Calu3 (cell line): Measurements from ENCODE around the gene TK2. TPM values are rescaled to one million over a fixed set of nuclear protein-coding genes. Genes with fewer than 3 reads are reported as not detected.

Experiments
- BruUV-seq: library from RNA; stranded (reverse); fragments of 400-500 nt; replicated peaks from 2 replicates; lab custom pipeline; 2021; lab: Mats Ljungman, UMichigan
- CTCF ChIA-PET: fragments of 300-600 bp; sonication (Branson Sonifier 250); formaldehyde crosslinking; loops from one replicate; lab custom pipeline; 2022; ENCODE audit warnings: antibody characterized with exemption; lab: Charles Lee
- DNase-seq: peaks from one replicate; pipeline ENCODE4 v3.0.0; 2022
- H3K27ac Mint-ChIP-seq: one replicate; pipeline ENCODE4 v1.8.0; 2022; ENCODE audit warnings: mixed read lengths; ENCODE audit not compliant: unreplicated experiment
- H3K27me3 Mint-ChIP-seq: one replicate; pipeline ENCODE4 v1.8.0; 2022; ENCODE audit warnings: mixed read lengths; ENCODE audit not compliant: unreplicated experiment
- H3K36me3 Mint-ChIP-seq: one replicate; pipeline ENCODE4 v1.8.0; 2022; ENCODE audit warnings: mild to moderate bottlenecking, moderate library complexity, mixed read lengths; ENCODE audit not compliant: insufficient read depth, unreplicated experiment
- H3K4me1 Mint-ChIP-seq: one replicate; pipeline ENCODE4 v1.8.0; 2022; ENCODE audit warnings: mild to moderate bottlenecking, low read depth, mixed read lengths; ENCODE audit not compliant: unreplicated experiment
- H3K4me3 Mint-ChIP-seq: one replicate; pipeline ENCODE4 v1.8.0; 2022; ENCODE audit warnings: mild to moderate bottlenecking, low read depth, moderate library complexity, mixed read lengths; ENCODE audit not compliant: unreplicated experiment
- H3K9me3 Mint-ChIP-seq: one replicate; pipeline ENCODE4 v1.8.0; 2022; ENCODE audit warnings: low read depth, mixed read lengths; ENCODE audit not compliant: unreplicated experiment
- CTCF ChIP-seq: fragments of 200-600 bp; IDR thresholded peaks from one replicate; pipeline ENCODE4 v1.8.0; 2022; ENCODE audit warnings: antibody characterized with exemption; ENCODE audit not compliant: unreplicated experiment
- intact Hi-C: fragments of 100-400 bp; cut with micrococcal nuclease; formaldehyde crosslinking; loops from one replicate; pipeline ENCODE4 v1.10.0; 2022; ENCODE audit not compliant: unreplicated experiment
- total RNA-seq: library from RNA; stranded (reverse); gene quantifications from 2 replicates; pipeline ENCODE4 v1.2.3, GENCODE V29; 2022

Gene TK2
- total RNA-seq, 1 experiment from 2014 or later: 53.2 TPM

GRCh38 chr16:66529475-66529874 lies 20.4 kb downstream of the TK2 start:
- no peak for DNase-seq
- Mint-ChIP-seq H3K4me1 (no peaks in the 10 kb centered on the region), H3K27me3 (no peaks in the 10 kb centered on the region), H3K4me3 (no peak overlapping the region), H3K27ac (no peak overlapping the region), H3K36me3 (peaks cover 25% of the 10 kb centered on the region), H3K9me3 (no peaks in the 10 kb centered on the region)
- no TSS peak for BruUV-seq
- TF ChIP-seq CTCF: no peak
- CTCF ChIA-PET: no interaction called here
- intact Hi-C loops: no loop called here

- BruUV-seq: no TSS peak
- CTCF ChIA-PET: no interaction called here
- Mint-ChIP-seq H3K27ac (no peak overlapping the region), H3K4me1 (no peaks in the 10 kb centered on the region), H3K4me3 (no peak overlapping the region), H3K9me3 (no peaks in the 10 kb centered on the region), H3K36me3 (peaks cover 30% of the 10 kb centered on the region), H3K27me3 (no peaks in the 10 kb centered on the region)
- no peak for TF ChIP-seq CTCF
- no peak for DNase-seq
- intact Hi-C loops: no loop called here
Observed at GRCh38 chr16:66528294-66528693, 21.6 kb downstream of the TK2 start.

- H3K36me3 Mint-ChIP-seq: peaks cover 38% of the 10 kb centered on the region
- no peak for DNase-seq
- peaks cover 22% of the 10 kb centered on the region for H3K4me1 Mint-ChIP-seq
- H3K9me3 Mint-ChIP-seq: no peaks in the 10 kb centered on the region
- no peak overlapping the region for H3K27ac Mint-ChIP-seq
- intact Hi-C loops: no loop called here
- H3K4me3 Mint-ChIP-seq: no peak overlapping the region
- no TSS peak for BruUV-seq
- CTCF ChIA-PET: no interaction called here
- no peaks in the 10 kb centered on the region for H3K27me3 Mint-ChIP-seq
- no peak for TF ChIP-seq CTCF
Observed at GRCh38 chr16:66525396-66526180, 24.3 kb downstream of the TK2 start.

- peaks cover 31% of the 10 kb centered on the region for H3K4me1 Mint-ChIP-seq
- TF ChIP-seq CTCF: no peak
- no peaks in the 10 kb centered on the region for H3K9me3 Mint-ChIP-seq
- intact Hi-C loops: no loop called here
- BruUV-seq: no TSS peak
- no peak for DNase-seq
- CTCF ChIA-PET: no interaction called here
- peaks cover 46% of the 10 kb centered on the region for H3K36me3 Mint-ChIP-seq
- H3K27me3 Mint-ChIP-seq: no peaks in the 10 kb centered on the region
- H3K27ac Mint-ChIP-seq: peak overlapping the region; percentile 23
- no peak overlapping the region for H3K4me3 Mint-ChIP-seq
Observed at GRCh38 chr16:66524601-66525164, 25.2 kb downstream of the TK2 start.
